K562 (cell line): ENCODE data around the gene MASP1. TPM values are rescaled to one million over a fixed set of nuclear protein-coding genes. Genes with fewer than 3 reads are reported as not detected.
A peak's percentile ranks its signal among the peaks of the same experiment; 100 is the strongest.

Source experiments
- ATAC-seq: fragments of 200-7000 bp; cut with Tn5 transposase; 3 replicates; pipeline ENCODE4 v1.9.1; 2020; ENCODE audit warnings: moderate library complexity
- BruUV-seq: library from RNA; stranded (reverse); fragments of 400-500 nt; replicated peaks from 2 replicates; lab custom pipeline; 2021; lab: Mats Ljungman, UMichigan
- CTCF ChIA-PET: fragments of 300-600 bp; formaldehyde crosslinking; extraction: SDS; loops from one replicate; lab custom pipeline; 2021; ENCODE audit warnings: low intra/inter-chr PET ratio; lab: Yijun Ruan, JAX
- POLR2A ChIA-PET: fragments of 300-600, 350-650 bp; sonication (Branson Sonifier 250); formaldehyde crosslinking; extraction: SDS; loops from one replicate; lab custom pipeline; 2021; ENCODE audit warnings: antibody characterized with exemption, inconsistent platforms; lab: Yijun Ruan, JAX
- DNase-seq, 4 experiments: peaks; one replicate each; pipeline versions ENCODE4 v3.0.0 to v3.0.0-alpha.2; 2011 to 2018; ENCODE audit warnings: low spot score in 3 of 4, mixed read lengths in 3 of 4; ENCODE audit errors: extremely low read depth in 1 of 4
- FAIRE-seq: peaks from 2 replicates; lab custom pipeline; 2011; peaks lifted over from hg19 to GRCh38; lab: Jason Lieb, UNC
- H2AFZ ChIP-seq: 2 replicates; pipeline ENCODE4 v1.6.0; 2011; ENCODE audit warnings: low read depth, low read length, control low read depth, inconsistent platforms
- H3K27ac ChIP-seq: fragments of 200-600 bp; 3 replicates; pipeline ENCODE4 v1.8.0; 2011; ENCODE audit warnings: low read depth, mild to moderate bottlenecking, control low read depth, inconsistent platforms, low read length, moderate library complexity, mixed read lengths; ENCODE audit errors: extremely low read depth
- H3K27me3 ChIP-seq, 2 experiments: fragments of 300-600 bp in 1 of 2; 2 replicates in 1 of 2; 3 replicates in 1 of 2; pipeline versions ENCODE4 v1.6.0 to v1.8.0; 2011; ENCODE audit warnings: inconsistent platforms in 2 of 2, low read length in 2 of 2, mild to moderate bottlenecking in 1 of 2, mixed read lengths in 1 of 2, moderate library complexity in 1 of 2; ENCODE audit not compliant: control insufficient read depth in 2 of 2, insufficient read depth in 2 of 2
- H3K36me3 ChIP-seq: fragments of 300-600 bp; 3 replicates; pipeline ENCODE4 v1.8.0; 2011; ENCODE audit warnings: mild to moderate bottlenecking, low read length, inconsistent platforms; ENCODE audit not compliant: control insufficient read depth, insufficient read depth
- H3K4me1 ChIP-seq, 2 experiments: fragments of 200-600 bp in 1 of 2; replicated peaks in 1 of 2; 2 replicates in 1 of 2; 3 replicates in 1 of 2; pipeline versions ENCODE4 v1.5.1 to v1.8.0; 2011; ENCODE audit warnings: inconsistent platforms in 2 of 2, low read length in 2 of 2, mild to moderate bottlenecking in 1 of 2, mixed read lengths in 1 of 2, moderate library complexity in 1 of 2; ENCODE audit not compliant: control insufficient read depth in 2 of 2, insufficient read depth in 2 of 2
- H3K4me2 ChIP-seq: 2 replicates; pipeline ENCODE4 v1.6.1; 2011; ENCODE audit warnings: low read length, control low read depth, inconsistent platforms, mixed read lengths; ENCODE audit not compliant: insufficient read depth
- H3K4me3 ChIP-seq: fragments of 200-600 bp; sonication (generic), shearing (Covaris generic); 2 replicates; pipeline ENCODE4 v1.5.1; 2016; ENCODE audit warnings: control low read depth, inconsistent platforms
- H3K79me2 ChIP-seq: fragments of 200-600 bp; 3 replicates; pipeline ENCODE4 v1.8.0; 2011; ENCODE audit warnings: low read length, inconsistent platforms; ENCODE audit not compliant: control insufficient read depth, insufficient read depth
- H3K9ac ChIP-seq, 2 experiments: 2 replicates each; pipeline versions ENCODE4 v1.6.0 to v1.6.1; 2011; ENCODE audit warnings: low read depth in 2 of 2, low read length in 2 of 2, control low read depth in 1 of 2, inconsistent platforms in 1 of 2, mild to moderate bottlenecking in 1 of 2, mixed read lengths in 1 of 2; ENCODE audit not compliant: insufficient read depth in 1 of 2
- H3K9me1 ChIP-seq: one replicate; pipeline ENCODE4 v1.6.0; 2011; ENCODE audit warnings: inconsistent platforms, mild to moderate bottlenecking, low read length, moderate library complexity; ENCODE audit not compliant: control insufficient read depth, insufficient read depth
- H3K9me3 ChIP-seq: replicated peaks from 2 replicates; pipeline ENCODE4 v1.5.1; 2011; ENCODE audit warnings: low read depth, low read length, inconsistent platforms; ENCODE audit not compliant: control insufficient read depth, insufficient read depth
- H4K20me1 ChIP-seq: replicated peaks from 2 replicates; pipeline ENCODE4 v1.6.1; 2011; ENCODE audit warnings: low read length, inconsistent platforms, mixed read lengths; ENCODE audit not compliant: control insufficient read depth, insufficient read depth
- BCOR ChIP-seq: fragments of 450-650 bp; IDR thresholded peaks from 2 replicates; pipeline ENCODE4 v1.6.1; 2016
- C11orf30 ChIP-seq: fragments of 450-650 bp; IDR thresholded peaks from 2 replicates; pipeline ENCODE4 v1.6.1; 2016; ENCODE audit warnings: low read depth, mild to moderate bottlenecking
- EGR1 ChIP-seq: fragments of 450-650 bp; conservative IDR thresholded peaks from 2 replicates; pipeline ENCODE4 v1.6.1; 2017; ENCODE audit warnings: mild to moderate bottlenecking
- KLF16 ChIP-seq: IDR thresholded peaks from 2 replicates; pipeline ENCODE4 v1.6.1; 2016; ENCODE audit warnings: antibody characterized with exemption
- NBN ChIP-seq: fragments of 450-650 bp; IDR thresholded peaks from 2 replicates; pipeline ENCODE4 v1.6.1; 2016; ENCODE audit warnings: low read depth, mild to moderate bottlenecking
- PPARD ChIP-seq: fragments of 250-450 bp; sonication (Bioruptor Pico); IDR thresholded peaks from 2 replicates; pipeline ENCODE4 v1.8.0; 2022; ENCODE audit warnings: inconsistent platforms, mild to moderate bottlenecking, moderate library complexity
- RB1 ChIP-seq: fragments of 450-650 bp; IDR thresholded peaks from 2 replicates; pipeline ENCODE4 v1.6.1; 2017; ENCODE audit warnings: low read depth, mild to moderate bottlenecking
- SRSF3 ChIP-seq: fragments of 200-400 bp; formaldehyde crosslinking; IDR thresholded peaks from 2 replicates; pipeline ENCODE4 v1.6.1; 2016; ENCODE audit warnings: mild to moderate bottlenecking, low read length, moderate library complexity; ENCODE audit not compliant: insufficient read depth
- ZEB2 ChIP-seq: fragments of 450-650 bp; IDR thresholded peaks from 2 replicates; pipeline ENCODE4 v1.6.1; 2016
- ZNF316 ChIP-seq: fragments of 450-650 bp; IDR thresholded peaks from 2 replicates; pipeline ENCODE4 v1.6.1; 2016
- ZNF408 ChIP-seq: fragments of 250-450 bp; sonication (Bioruptor Pico); IDR thresholded peaks from 2 replicates; pipeline ENCODE4 v1.4.0; 2020; ENCODE audit warnings: low read depth, mild to moderate bottlenecking, moderate library complexity
- WGBS: fragments of 100-300 bp; shearing (Covaris generic); methylation state at CpG from one replicate; pipeline ENCODE4 v1.1.6; 2016; ENCODE audit warnings: low coverage, mixed read lengths; ENCODE audit not compliant: insufficient coverage; ENCODE audit errors: missing lambda C conversion rate; 5-methylcytosine and 5-hydroxymethylcytosine counted together
- in situ Hi-C: fragments of 300-500 bp; cut with MboI; formaldehyde crosslinking; loops from 4 replicates; pipeline ENCODE4 v1.15.0; 2018; ENCODE audit warnings: inconsistent platforms, mixed read lengths
- intact Hi-C: fragments of 100-400 bp; cut with micrococcal nuclease; formaldehyde crosslinking; loops from 2 replicates; pipeline ENCODE4 v1.14.2; 2022
- polyA plus RNA-seq, 8 experiments: library from polyadenylated mRNA; depleted of rRNA in 4 of 8; stranded (reverse) in 5 of 8; unstranded in 3 of 8; fragments of >200 nt; fragmentation: Nextera tagmentation in 2 of 8; fragmentation: Illumina TruSeq in 1 of 8; extraction: Ambion mirVana in 2 of 8; extraction: Trizol in 1 of 8; gene quantifications; 2 replicates each; pipeline versions ENCODE4 v1.2.1 to v1.2.3, GENCODE V29; 2011 to 2014; ENCODE audit warnings: inconsistent platforms in 1 of 8, missing spikeins in 1 of 8
- total RNA-seq, 7 experiments: library from RNA; depleted of rRNA in 6 of 7; stranded (reverse); fragments of >200 nt in 6 of 7; fragmentation: Illumina TruSeq in 2 of 7; extraction: Trizol in 2 of 7; gene quantifications; 2 replicates each; pipeline versions ENCODE4 v1.2.1 to v1.2.3, GENCODE V29; 2011 to 2021; ENCODE audit warnings: low replicate concordance in 1 of 7
- TF ChIP-seq, protein P1 (sequence below): sonication (generic); formaldehyde crosslinking; IDR thresholded peaks from 2 replicates; pipeline ENCODE4 v1.8.0; 2022; ENCODE audit warnings: missing genetic modification reagents, mild to moderate bottlenecking, moderate library complexity, borderline replicate concordance

MASP1 gene
- total and polyA plus RNA-seq, 9 of the 15 experiments (the other 6 are each of a cell fraction or from before 2014, with no cell fraction given) = 0.03 to 0.24 (median 0.20) TPM; not detected in 3

DNA sequence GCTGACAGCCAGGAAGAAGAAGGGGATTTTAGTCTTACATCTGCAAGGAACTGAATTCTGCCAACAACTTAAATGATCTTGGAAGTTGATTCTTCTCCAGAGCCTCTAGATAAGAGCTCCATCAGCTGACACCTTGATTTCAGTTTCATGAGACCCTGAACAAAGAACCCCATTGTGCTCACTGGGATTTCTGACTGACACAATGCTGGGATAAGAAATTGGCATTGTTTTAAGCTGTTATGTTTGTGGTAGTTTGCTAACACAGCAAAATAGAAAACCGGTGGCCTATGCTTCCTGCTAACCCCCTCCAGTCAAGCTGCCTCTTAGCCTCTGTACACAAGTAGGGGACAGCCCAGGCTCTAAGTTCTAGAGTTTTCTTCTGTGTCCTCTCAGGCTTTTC is 36.2 kb downstream of the MASP1 start:
- Histone ChIP-seq H3K4me2 (no peak overlapping the region), H3K4me1 (no peaks in the 10 kb centered on the region; a peak in 2 of 5 replicates), H3K9ac (no peak overlapping the region), H3K4me3 (no peak overlapping the region), H3K9me3 (no peaks in the 10 kb centered on the region), H3K79me2 (no peaks in the 10 kb centered on the region), H3K27me3 (peaks cover 2 to 13% of the 10 kb centered on the region in 2 experiments; a peak in 2 of 5 replicates), H4K20me1 (0 out of 2 replicates have a peak, but pooled peaks cover 5% of the 10 kb centered on the region), H2AFZ (no peak overlapping the region), H3K27ac (no peak overlapping the region), H3K9me1 (no peaks in the 10 kb centered on the region), H3K36me3 (no peaks in the 10 kb centered on the region)
- no peak for ATAC-seq
- FAIRE-seq = no peak
- 0% methylated on average over 1 of the region's 1 CpG for WGBS
- BruUV-seq = no TSS peak
- intact Hi-C loops (no loop called here), in situ Hi-C loops (no loop called here)
- ChIA-PET POLR2A (interaction anchor here (0.6 kb wide), 1 partner anchor 116 kb away, joined by 4 read pairs; the partner anchor contains the start of gene RPL39L), CTCF (no interaction called here)
- DNase-seq = no peak
- TF ChIP-seq BCOR (no peak), C11orf30 (peak; percentile 11; the same call in 1 of the 2 replicates), ZNF316 (peak; percentile 26; the same call in 1 of the 2 replicates), ZEB2 (no peak), EGR1 (no peak)

DNA sequence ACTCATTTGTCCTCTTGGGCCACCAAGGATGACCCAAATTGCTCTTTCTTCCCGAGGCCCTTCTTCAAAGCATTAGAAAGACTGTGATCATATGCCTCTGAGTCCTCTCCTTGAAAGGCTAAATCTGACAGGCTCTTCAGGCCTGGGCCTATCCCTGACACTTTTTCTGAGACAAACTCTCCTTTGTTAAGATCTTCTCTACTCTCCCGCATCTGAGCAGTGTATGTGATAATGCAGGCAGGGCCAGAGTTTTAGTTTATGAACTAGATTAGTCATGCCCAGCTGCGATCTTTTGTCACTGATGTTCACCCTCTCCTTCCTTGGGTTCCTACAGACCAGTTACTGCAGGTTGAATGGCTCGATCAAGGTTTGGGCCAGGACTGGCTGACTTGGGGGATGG is 39.2 kb downstream of the MASP1 start:
- BruUV-seq = no TSS peak
- no peak for ATAC-seq
- Histone ChIP-seq H2AFZ (no peak overlapping the region), H3K4me2 (no peak overlapping the region), H3K36me3 (no peaks in the 10 kb centered on the region), H3K4me3 (no peak overlapping the region), H3K27ac (no peak overlapping the region), H3K9me1 (no peaks in the 10 kb centered on the region), H3K4me1 (no peaks in the 10 kb centered on the region; a peak in 2 of 5 replicates), H3K79me2 (no peaks in the 10 kb centered on the region), H4K20me1 (0 out of 2 replicates have a peak, but pooled peaks cover 5% of the 10 kb centered on the region), H3K27me3 (peaks cover 8 to 26% of the 10 kb centered on the region in 2 experiments; a peak in 3 of 5 replicates), H3K9me3 (no peaks in the 10 kb centered on the region), H3K9ac (no peak overlapping the region)
- DNase-seq = no peak
- ChIA-PET CTCF (no interaction called here), POLR2A (no interaction called here)
- FAIRE-seq = no peak
- 0% methylated on average over 4 of the region's 4 CpGs for WGBS
- in situ Hi-C loops = no loop called here
- TF ChIP-seq PPARD (CRISPR knock-in tag) (no peak), RB1 (no peak), NBN (no peak), ZNF408 (CRISPR knock-in tag) (no peak), KLF16 (no peak), SRSF3 (no peak)
- TF ChIP-seq, protein P1, sequence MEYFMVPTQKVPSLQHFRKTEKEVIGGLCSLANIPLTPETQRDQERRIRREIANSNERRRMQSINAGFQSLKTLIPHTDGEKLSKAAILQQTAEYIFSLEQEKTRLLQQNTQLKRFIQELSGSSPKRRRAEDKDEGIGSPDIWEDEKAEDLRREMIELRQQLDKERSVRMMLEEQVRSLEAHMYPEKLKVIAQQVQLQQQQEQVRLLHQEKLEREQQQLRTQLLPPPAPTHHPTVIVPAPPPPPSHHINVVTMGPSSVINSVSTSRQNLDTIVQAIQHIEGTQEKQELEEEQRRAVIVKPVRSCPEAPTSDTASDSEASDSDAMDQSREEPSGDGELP (CRISPR knock-in tag) = no peak
- intact Hi-C loops = no loop called here
